Embryonic facial prominence (tissue), 1 donor: ENCODE results near the gene TDRD3.

Source experiments
- DNase-seq: peaks from one replicate; pipeline ENCODE4 v3.0.0-alpha.2; 2016; ENCODE audit errors: extremely low spot score

TDRD3 gene

DNA sequence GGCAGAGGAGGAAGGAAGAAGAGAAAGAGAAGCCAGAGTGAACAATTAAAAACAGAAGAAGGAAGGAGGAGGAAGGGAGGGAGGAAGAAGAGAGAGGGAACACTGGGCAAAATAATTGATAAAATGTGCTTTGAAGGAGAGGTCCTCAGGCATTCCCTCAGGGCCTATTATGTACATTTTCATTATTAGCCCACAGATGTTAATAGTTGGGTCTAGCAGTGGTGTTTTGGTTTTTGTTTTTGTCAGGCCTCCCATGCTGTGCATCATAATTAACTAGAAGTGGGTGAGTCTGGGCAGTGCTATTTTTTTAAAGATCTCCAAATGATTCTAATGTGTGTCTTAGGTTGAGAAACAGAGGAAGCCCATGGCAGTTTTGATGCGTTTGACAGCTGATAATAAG lies 178.1 kb downstream of the TDRD3 start:
- no peak for DNase-seq

DNA sequence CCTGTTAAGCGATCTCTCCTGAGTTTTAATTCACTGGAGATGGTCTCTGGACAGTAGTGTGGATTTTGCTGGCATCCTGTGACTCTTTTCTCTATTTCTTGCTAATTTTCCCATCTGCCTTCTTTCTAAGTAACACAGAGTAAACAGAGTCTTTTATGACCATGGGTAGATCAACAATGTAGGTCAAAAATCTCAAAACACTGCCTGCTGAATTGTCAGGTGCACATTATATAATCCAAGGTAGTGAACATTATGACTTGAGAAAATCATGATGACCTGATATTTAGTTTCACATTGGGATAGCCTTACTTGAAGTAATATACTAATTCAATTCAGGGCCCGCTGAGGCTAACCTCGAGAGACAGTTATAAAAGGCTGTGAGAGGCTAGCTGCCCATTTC lies 180.7 kb downstream of the TDRD3 start:
- DNase-seq: no peak

DNA sequence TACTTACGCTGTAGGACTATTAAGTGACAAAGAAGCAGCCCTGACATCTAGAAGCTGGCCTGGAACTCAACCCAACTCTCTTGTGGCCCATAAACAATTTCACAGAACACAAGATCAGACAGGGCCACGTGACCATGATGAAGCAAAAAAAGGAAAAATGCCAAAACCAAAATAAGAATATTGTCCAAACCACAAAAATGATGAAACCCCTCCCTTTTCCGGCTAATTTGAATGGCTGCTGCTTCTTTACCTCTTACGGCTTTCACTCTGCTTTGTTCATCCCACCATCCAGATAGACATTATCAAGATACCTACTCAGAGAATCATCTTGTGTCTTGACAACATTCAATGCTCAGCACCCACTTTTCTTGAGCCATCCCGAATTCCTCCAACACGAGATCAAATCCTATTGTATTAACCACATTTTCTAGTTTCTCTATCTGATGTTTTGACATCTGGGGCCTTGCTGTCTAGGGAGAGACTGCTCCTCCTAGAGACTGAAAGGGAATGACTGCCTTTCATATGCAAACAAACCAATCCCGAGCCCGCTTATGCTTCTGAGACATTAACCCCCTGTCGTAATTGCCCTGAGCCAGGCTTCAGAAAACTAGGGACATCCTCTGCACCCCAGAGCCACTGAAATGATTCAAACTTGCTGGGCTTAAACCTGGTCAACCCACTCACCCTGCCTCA lies 186.3 kb downstream of the TDRD3 start:
- no peak for DNase-seq

DNA sequence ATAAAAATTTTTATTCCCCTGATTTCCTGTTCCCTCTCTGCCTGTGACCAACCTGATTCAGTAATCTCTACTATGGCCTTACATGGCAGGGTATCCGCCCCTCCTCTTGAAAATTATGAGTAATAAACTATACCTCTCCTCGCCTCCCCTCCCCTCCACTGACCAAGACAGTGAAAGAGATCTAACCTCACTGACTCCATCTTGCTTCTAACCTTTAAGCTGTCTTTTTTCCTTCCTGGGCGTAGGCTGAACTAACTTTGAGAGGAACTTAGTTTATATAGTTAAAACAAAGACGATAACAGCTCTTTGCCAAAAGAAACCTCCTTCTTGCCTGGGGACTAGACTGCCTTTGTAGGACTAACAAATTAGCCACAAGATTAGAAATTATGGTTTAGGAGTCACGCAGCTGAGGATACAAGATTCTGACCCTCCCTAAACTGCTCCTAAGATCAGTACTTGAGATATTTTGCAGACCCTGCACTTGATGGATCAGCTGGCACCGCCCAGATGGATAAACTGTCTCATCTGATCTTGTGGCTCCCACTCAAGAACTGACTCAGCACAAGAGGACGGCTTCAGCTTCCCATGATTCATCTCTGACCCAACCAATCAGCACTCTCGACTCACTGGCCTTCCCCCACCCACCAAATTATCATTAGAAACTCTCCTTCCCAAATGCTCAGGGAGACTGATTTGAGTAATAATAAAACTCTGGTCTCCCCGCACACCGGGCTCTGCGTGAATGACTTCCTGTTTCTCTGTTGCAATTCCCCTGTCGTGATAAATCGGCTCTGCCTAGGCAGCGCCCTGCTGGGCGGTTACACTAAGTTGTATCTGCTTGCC lies 187.1 kb downstream of the TDRD3 start:
- no peak for DNase-seq

DNA sequence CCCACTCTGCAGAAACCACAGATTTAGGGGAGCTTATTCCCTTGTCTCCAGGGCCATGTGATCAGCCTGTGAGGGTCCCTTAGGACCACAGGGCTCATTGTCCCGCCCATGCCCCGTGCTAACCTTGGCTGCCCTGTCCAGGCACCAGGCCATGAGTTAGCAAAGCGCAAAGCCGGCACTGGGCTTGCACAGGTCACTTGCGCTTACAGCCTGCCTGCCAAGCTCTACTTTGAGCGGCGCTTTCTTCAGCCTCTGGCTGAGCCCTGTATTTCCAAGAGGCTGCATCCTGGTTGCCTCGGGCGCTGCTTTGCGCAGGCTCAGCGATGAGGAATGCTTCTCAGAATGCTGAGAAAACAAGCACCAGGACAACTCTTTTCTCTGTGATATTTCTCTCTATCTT lies 188.0 kb downstream of the TDRD3 start:
- no peak for DNase-seq

DNA sequence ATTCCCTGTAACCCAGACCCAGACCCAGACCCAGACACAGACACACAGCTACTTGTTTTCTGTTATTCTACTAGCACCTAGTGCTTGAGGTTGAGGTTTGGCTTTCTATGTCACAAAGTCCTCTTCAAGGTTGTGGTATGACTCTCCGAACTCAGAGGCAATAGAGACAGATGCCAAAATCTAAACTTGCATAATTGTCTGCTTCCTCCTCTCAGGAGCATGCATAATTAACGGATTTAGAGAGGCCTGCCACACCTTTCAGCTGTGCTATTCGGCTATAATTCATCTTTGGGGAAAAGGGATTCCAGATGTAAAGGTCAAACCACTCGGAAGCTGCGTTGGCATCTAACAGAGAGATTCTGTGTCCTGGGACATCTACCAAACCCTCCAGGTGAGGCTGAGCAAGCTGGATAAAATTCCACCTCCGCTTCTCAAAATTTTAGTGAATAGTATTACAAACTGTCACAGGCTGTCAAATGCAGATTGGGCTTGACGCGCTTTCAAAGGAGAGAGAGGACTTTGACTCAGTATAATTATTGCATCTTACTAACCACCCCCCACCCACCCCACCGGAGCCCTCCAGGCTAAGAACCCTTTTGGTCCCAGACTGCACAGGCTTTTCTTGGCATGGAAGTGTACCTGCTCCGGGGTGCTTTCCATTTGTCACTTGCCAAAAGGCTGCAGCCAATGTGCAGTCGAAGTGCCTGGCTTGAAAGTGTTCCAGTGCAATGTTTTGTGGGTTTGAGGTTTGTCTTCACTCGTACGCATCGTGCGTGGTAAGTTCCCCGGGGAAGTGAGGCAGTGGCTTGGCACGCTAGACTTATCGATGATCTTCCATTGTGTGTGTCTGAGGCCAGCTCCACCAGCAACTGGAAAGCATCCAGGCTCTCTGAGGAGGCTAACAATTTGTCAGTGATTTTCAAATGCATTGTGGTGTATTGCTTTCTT lies 194.1 kb downstream of the TDRD3 start:
- no peak for DNase-seq

DNA sequence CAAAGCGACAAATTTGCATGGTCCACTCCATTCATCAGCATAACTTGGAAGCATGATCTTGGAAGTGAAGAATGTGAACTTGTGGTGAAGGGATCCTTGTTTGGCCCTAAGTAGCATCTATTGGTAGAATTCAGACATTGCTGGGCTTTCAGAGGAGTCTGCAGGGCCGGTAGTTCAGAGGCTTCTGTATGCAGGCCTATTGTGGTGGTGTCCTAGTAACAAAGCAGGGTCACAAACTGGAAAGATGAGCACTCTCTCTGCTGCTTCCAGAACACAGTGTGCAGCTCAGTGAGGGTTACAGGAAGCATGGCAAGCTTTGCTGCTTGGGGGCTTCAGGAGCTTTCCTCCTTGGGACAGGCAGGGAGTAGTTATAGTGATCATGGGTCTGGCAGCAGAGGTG lies 206.0 kb downstream of the TDRD3 start:
- no peak for DNase-seq

DNA sequence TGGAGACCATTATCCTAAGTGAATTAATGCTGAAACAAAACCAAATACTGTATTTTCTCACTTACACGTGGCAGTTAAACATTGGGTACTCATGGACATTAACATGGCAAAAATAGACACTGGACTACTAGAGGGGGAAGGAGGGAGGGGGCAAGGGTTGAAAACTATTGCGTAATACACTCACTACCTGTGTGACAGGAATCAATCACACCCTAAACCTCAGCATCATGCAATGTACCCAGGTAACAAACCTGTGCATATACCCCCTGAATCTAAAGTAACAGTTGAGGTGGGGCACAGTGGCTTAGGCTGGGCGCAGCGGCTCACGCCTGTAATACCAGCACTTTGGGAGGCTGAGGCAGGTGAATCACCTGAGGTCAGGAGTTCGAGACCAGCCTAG lies 207.0 kb downstream of the TDRD3 start:
- DNase-seq: no peak

DNA sequence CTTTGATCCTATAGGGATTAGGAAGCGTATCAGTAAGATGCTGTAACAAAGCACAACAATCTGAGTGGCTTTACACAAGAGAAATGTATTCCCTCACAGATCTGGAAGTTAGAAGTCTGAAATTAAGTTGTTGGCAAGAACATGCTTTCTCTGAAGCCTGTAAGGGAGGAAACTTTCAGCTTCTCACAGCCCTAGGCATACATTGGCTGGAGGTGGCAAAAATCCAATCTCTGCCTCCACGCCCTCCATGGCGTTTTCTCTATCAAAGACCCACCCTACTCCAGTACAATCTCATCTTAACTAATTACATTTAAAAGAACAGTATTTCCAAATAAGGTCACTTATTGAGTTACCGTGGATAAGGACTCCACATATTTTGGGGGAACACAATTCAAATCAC lies 211.9 kb downstream of the TDRD3 start:
- no peak for DNase-seq

DNA sequence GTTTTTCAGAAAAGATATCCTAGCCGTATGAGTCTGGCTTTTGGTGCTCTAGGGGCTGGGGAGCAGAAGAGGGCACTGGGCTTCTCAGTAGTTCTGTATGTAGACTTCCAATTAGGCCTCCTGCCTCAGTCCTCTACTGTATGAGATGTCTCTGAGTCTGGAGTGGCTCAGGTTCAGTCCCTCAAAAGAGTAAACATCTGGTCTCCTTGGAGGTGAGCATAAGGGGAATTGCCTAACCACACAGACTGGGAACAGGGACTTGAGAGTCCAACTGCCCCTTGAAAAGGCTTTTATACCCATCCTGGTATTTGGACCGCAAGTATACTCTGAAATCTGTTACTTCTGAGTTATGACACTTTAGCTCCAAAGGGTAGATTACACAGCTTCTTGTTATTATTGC lies 214.5 kb downstream of the TDRD3 start:
- DNase-seq: no peak

DNA sequence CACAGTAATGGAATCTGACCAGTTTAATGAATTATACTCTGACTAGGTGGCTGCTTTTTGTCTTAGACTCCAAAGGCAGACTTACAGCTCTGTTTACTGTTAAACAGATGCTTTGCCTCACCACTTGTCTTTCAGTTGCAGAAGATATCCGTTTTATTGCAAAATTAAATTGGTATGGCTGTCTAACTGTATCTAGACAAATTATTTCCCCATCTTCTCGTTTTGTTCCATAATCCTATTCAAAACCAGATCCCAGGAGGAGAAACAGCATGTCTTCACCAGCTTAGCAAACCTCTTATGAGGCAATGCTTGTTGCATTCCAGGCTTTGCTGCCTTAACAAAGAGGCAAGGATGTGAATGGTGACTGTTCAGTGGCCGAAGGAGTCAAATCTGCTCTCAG lies 215.6 kb downstream of the TDRD3 start:
- no peak for DNase-seq

DNA sequence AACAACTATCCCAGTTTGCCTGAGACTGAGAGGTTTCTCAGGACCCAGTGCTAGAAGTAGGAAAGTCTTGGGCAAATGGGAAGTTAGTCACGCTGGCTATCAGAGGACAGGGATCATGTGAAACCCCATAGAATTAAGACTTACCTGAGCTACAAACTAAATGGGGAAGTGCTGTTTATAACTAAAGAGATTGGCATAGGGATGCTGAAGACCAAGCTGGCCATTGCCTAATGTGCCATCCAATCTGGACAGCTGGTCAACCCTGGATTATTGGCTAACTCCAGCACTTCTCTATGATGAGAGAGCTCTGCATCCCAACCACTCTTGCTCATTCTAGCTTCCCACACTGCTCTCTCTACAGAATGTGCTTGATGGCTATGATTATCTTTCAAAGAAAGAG lies 216.1 kb downstream of the TDRD3 start:
- no peak for DNase-seq

DNA sequence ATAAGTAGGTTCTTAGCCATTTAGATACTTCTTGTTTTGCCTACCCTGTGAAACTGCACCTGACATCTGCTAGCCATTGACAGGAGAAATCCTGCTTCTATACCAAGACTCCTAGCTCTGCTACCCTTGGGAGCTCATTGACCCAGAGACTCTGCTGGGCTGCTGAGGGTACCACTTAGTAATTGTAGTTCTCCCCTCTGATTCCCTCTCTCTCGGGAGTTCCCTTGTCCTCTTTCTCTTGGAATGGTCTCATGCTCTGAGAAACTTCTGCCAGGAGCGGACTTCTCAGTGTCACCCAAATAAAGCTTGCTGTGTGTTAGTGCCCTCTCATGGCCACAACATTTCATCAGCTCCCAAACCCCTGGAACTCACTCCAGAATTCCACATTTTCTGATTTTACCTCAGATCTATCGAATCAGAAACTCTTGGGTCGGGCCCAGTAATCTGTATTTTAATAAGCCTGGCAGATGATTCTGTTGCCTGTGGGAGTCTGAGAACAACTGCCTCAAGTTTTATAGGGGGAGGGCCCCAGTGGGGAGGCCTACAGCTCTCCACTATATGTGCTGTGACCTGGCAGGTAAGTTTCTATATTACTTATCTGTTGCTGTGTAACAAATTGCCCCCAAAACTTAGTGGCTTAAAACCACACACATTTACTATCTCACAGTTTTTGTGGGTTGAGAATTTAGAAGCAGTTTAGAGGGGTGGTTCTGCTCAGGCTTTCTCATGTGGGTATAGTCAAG lies 221.1 kb downstream of the TDRD3 start:
- DNase-seq: no peak

DNA sequence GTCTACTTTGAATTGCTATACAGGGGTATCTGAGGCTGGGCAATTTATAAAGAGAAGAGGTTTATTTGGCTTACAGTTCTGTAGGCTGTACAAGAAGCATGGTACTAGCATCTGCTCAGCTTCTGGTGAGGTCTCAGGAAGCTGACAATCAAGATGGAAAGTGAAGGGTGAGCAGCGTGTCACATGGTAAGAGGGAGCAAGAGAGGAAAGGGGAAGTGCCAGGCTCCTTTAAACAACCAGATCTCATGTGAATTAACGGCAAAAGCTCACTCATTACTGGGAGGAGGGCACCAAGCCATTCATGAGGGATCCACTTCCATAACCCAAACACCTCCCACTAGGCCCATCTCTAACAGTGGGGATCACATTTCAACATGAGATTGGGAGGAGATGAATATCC lies 222.4 kb downstream of the TDRD3 start:
- no peak for DNase-seq

DNA sequence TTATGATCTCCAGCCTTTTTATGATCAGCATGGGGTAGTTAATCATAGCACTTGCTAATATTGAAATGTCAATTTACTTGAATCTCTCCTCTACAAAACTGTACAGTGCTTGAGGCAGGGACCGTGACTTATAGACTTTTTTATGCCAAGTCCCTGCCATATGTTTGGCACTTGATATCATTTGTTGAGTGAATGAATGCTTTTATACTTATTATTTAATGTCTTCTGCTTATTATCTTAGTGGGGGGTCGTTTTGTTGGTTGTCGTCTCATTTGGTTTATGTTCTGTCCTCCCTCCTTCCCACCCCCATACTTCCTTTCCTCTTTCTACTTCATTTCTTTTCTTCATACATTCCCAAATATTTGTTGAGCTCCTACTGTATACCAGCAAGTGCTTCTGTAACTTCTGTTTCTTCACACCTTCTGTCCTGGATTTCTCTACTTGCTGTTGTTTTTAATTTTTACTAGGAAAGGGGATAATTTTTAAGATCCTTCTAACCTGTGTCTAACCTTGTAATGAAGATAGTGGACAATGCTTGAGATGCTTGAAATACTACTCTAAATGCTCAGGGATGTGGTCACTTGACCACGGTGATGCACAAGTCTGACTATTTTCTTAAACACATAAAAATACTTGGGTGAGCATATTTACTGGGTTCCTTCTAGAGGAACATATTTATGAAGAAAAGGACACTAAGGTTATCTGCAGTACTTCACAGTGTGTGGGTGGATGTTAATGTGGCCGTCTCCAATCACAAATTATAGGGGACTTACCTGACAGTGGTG lies 223.8 kb downstream of the TDRD3 start:
- no peak for DNase-seq

DNA sequence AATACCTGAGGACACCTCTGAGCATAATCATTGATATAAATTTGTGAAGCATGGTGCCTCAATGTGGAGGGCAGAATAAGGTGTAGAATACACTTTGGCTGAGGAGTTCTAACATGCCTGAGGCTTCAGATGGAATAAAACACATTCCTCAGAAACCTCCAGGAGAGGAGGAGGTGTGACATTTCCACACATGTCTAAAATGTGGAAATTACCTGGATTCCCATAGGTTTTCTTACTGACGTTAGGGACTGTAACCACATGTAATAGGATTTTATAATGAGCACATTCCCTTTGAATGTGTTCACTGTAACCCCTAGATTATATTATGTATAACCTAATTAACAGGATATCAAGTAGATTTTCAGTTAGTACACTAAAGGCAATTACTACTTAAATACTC lies 226.1 kb downstream of the TDRD3 start:
- DNase-seq: no peak
